OCI-LY3 (cell line): ENCODE data around the gene EIF2B2.

ENCODE experiments used
- H2AFZ ChIP-seq: fragments of 200-600, 300-600 bp; shearing (Covaris generic); 2 replicates; pipeline ENCODE4 v1.6.0; 2014; ENCODE audit warnings: antibody characterized with exemption, low read depth, low read length
- H3K27ac ChIP-seq: fragments of 200-600, 300-600 bp; sonication (generic); 2 replicates; pipeline ENCODE4 v1.5.1; 2014; ENCODE audit warnings: mild to moderate bottlenecking, low read length, moderate library complexity, mixed read lengths
- H3K27me3 ChIP-seq: fragments of 200-600, 300-600 bp; sonication (generic); 2 replicates; pipeline ENCODE4 v1.6.1; 2014; ENCODE audit warnings: low read depth, low read length, mixed read lengths
- H3K36me3 ChIP-seq: fragments of 200-600, 300-600 bp; sonication (generic); replicated peaks from 2 replicates; pipeline ENCODE3; 2014; ENCODE audit warnings: low read depth, low read length, mixed read lengths
- H3K4me1 ChIP-seq: fragments of 300-600, 200-600 bp; sonication (generic); 2 replicates; pipeline ENCODE4 v1.6.1; 2014; ENCODE audit warnings: low read length, mixed read lengths
- H3K4me2 ChIP-seq: fragments of 200-600, 300-600 bp; sonication (generic); 2 replicates; pipeline ENCODE4 v1.6.1; 2014; ENCODE audit warnings: low read length, mixed read lengths
- H3K4me3 ChIP-seq: fragments of 300-600, 200-600 bp; sonication (generic); 2 replicates; pipeline ENCODE4 v1.5.1; 2014; ENCODE audit warnings: antibody characterized with exemption, mild to moderate bottlenecking, low read length, moderate library complexity
- H3K79me2 ChIP-seq: fragments of 300-600, 200-600 bp; shearing (Covaris generic); 2 replicates; pipeline ENCODE4 v1.6.1; 2014; ENCODE audit warnings: mild to moderate bottlenecking, low read length, mixed read lengths
- H3K9ac ChIP-seq: fragments of 300-600, 200-600 bp; shearing (Covaris generic); 2 replicates; pipeline ENCODE4 v1.6.0; 2014; ENCODE audit warnings: mild to moderate bottlenecking, low read length, moderate library complexity
- H3K9me3 ChIP-seq: fragments of 200-600, 300-600 bp; shearing (Covaris generic); 2 replicates; pipeline ENCODE4 v1.6.1; 2014; ENCODE audit warnings: low read length, mixed read lengths; ENCODE audit not compliant: insufficient read depth
- H4K20me1 ChIP-seq: fragments of 200-600, 300-600 bp; sonication (generic); 2 replicates; pipeline ENCODE4 v1.6.1; 2016; ENCODE audit warnings: low read length, mixed read lengths; ENCODE audit not compliant: insufficient read depth
- CTCF ChIP-seq: fragments of 200-600, 300-600 bp; sonication (generic); IDR thresholded peaks from 2 replicates; pipeline ENCODE4 v1.5.1; 2014; ENCODE audit warnings: antibody characterized with exemption, low read length, low read depth
- EZH2phosphoT487 ChIP-seq: fragments of 200-600 bp; shearing (Covaris generic); IDR thresholded peaks from 2 replicates; pipeline ENCODE4 v1.6.1; 2018; ENCODE audit warnings: antibody characterized with exemption, mixed run types, low read depth

EIF2B2 gene

DNA sequence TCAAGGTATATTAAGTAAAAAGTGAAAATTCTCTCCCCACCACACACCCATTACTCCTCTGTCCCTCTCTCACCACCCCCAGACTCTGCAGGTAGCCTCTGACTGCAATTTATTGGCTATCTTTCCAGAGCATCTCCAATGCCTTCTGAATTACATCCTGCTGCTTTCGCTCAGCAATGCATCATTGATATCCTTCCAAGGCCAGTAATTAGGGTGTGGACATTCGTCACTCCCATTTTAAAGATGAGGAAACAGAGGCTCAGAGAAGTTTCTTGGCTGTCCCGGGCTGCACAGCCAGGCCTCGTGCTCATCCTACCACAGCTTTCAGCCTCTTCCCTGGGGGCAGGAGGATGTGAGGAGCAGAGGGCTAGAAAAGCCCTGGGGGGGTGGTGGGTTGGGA, 23.7 kb upstream of the EIF2B2 start:
- H3K4me3 ChIP-seq = no peak overlapping the region
- no peaks in the 10 kb centered on the region for H3K27me3 ChIP-seq
- no peaks in the 10 kb centered on the region for H3K9me3 ChIP-seq
- no peak overlapping the region for H3K9ac ChIP-seq
- no peak overlapping the region for H3K27ac ChIP-seq
- no peaks in the 10 kb centered on the region for H4K20me1 ChIP-seq
- no peaks in the 10 kb centered on the region for H3K4me1 ChIP-seq
- H3K79me2 ChIP-seq = no peaks in the 10 kb centered on the region
- no peak overlapping the region for H2AFZ ChIP-seq
- H3K36me3 ChIP-seq = no peaks in the 10 kb centered on the region
- TF ChIP-seq CTCF (no peak), EZH2phosphoT487 (no peak)
- H3K4me2 ChIP-seq = no peak overlapping the region

- no peak overlapping the region for H3K4me3 ChIP-seq
- H3K9ac ChIP-seq = no peak overlapping the region
- TF ChIP-seq EZH2phosphoT487 (no peak), CTCF (no peak)
- no peaks in the 10 kb centered on the region for H3K79me2 ChIP-seq
- H4K20me1 ChIP-seq = no peaks in the 10 kb centered on the region
- H2AFZ ChIP-seq = no peak overlapping the region
- H3K4me1 ChIP-seq = no peaks in the 10 kb centered on the region
- no peaks in the 10 kb centered on the region for H3K27me3 ChIP-seq
- H3K27ac ChIP-seq = no peak overlapping the region
- H3K4me2 ChIP-seq = no peak overlapping the region
- H3K9me3 ChIP-seq = no peaks in the 10 kb centered on the region
- no peaks in the 10 kb centered on the region for H3K36me3 ChIP-seq
These were observed 23.0 kb upstream of the EIF2B2 start for GRCh38 chr14:74979442-74980397.

- Histone ChIP-seq H2AFZ (no peak overlapping the region), H3K27me3 (no peaks in the 10 kb centered on the region), H3K9me3 (no peaks in the 10 kb centered on the region), H3K4me1 (no peaks in the 10 kb centered on the region), H3K36me3 (no peaks in the 10 kb centered on the region), H3K27ac (no peak overlapping the region), H3K4me3 (no peak overlapping the region), H4K20me1 (no peaks in the 10 kb centered on the region), H3K9ac (no peak overlapping the region), H3K79me2 (no peaks in the 10 kb centered on the region), H3K4me2 (no peak overlapping the region)
- TF ChIP-seq EZH2phosphoT487 (no peak), CTCF (no peak)
These were observed 22.4 kb upstream of the EIF2B2 start for GRCh38 chr14:74980398-74980730.

DNA sequence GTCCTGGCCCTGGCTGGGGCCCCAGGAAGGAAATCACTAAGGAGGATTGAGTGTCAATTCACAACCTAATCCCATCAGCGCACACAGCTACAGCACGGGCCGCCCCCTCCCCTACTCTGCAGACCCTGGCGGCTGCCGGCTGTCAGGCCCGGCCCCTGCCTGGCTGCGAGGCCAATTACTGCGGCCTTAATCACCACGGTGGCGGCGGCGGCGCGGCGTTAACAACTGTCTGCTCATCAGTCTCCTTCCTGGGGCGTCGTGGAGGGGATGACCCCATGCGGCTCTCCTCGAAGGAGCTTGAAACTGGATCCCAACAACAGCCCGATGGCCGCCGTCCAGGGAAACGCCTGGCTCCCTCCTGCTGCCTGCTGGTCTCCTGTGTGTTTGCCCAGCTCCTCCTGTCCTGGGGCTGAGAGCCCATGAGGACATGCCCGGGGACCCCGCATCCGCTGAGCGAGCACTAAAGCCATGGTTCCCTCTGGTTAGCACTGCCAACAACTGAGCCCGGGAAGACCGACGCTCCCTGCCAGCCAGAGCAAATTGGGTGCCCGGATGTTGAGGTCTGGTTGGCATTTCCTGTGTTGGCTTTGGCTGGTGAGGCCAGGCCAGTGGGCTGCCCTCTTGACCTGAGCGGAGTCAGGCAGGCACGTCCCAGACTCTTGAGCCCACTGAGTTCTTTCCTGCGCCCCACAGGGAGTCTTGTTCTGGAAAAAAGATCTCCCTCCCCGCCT, 21.8 kb upstream of the EIF2B2 start:
- H3K4me2 ChIP-seq = no peak overlapping the region
- no peaks in the 10 kb centered on the region for H3K4me1 ChIP-seq
- H3K4me3 ChIP-seq = no peak overlapping the region
- no peaks in the 10 kb centered on the region for H3K9me3 ChIP-seq
- TF ChIP-seq EZH2phosphoT487 (no peak), CTCF (no peak)
- no peaks in the 10 kb centered on the region for H3K36me3 ChIP-seq
- H4K20me1 ChIP-seq = no peaks in the 10 kb centered on the region
- no peaks in the 10 kb centered on the region for H3K79me2 ChIP-seq
- no peak overlapping the region for H2AFZ ChIP-seq
- H3K27me3 ChIP-seq = no peaks in the 10 kb centered on the region
- H3K9ac ChIP-seq = no peak overlapping the region
- no peak overlapping the region for H3K27ac ChIP-seq
